Measurements from ENCODE around the gene LIN28A.
"Not testable (repeated sequence)": the region's sequence is repeated elsewhere in the genome, so short reads cannot be mapped to it uniquely, and the experiment has no call there.

Gene LIN28A, protein sequence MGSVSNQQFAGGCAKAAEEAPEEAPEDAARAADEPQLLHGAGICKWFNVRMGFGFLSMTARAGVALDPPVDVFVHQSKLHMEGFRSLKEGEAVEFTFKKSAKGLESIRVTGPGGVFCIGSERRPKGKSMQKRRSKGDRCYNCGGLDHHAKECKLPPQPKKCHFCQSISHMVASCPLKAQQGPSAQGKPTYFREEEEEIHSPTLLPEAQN

GRCh38 chr1:26410706-26411623 lies at the start of gene LIN28A:
TSS of gene LIN28A (plus strand) at chr1:26410817. CDS start at chr1:26410892, 75 bp downstream.
- no peak for DNase-seq

DNA sequence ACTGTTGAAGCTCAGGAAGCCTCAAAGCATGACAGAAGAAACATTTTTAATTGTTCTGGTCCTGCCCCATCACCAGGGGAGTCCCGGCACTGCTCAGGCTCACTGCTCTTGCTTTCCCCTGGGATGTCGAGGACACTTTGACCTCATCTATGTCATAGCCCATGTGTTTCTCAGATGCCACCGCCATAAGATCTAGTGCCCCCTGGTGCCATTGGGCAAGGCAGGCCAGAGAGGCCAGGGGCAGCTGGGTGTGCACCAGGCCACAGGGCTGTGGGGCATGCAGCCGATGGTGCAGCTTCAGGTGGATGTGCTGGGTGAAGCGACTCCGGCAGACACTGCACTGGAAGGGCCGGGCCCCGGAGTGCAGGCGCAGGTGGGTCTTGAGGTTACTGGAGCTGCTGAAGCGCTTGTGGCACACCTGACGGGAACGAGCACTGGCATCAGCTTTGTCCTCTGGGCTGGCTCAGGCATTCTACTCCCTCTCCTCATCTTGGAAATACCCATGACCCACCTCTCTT lies 49.0 kb upstream of the LIN28A start:
- no peak for DNase-seq

GRCh38 chr1:26362331-26362730 lies 48.3 kb upstream of the LIN28A start:
- no peak for DNase-seq

DNA sequence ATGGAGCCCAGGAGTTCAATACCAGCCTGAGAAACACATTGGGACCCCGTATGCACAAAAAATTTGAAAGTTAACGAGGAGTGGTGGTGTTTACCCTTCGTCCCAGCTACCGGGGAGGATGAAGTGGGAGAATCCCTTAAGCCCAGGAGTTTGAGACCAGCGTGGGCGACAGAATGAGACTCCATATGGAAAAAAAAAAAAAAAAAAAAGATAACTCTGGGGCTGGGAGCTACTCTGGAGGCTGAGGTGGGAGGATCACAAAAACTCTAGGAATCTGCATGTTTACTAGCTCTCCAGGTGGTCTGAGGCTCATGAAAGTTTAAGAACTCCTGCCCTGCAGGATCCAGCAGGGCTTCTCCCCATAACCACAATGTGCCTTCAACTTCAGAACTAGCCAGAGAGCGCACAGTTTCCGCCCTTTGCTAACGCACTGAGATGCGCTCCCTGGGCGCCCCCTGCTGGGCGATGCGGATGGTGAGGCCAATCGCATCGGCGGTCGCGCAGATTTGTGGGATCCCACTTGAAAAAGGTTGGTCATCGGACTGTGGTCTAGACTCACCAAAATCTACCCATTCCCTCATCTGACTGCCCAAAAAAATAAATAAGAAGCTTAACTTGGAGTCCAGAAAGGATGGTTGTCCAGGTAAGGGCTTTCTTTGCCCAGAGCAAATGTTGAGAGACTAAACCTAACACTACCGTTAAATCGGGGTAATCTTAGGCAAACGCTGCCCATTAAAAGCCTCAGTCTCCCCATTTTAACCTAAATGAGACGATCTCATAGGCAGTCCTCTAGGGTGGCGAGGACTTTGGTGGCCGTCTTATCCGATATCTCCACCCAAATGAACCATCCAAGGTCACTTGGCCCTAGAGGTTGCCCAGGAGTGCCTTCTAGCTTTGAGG lies 46.8 kb upstream of the LIN28A start:
- DNase-seq: peak; percentile 82

DNA sequence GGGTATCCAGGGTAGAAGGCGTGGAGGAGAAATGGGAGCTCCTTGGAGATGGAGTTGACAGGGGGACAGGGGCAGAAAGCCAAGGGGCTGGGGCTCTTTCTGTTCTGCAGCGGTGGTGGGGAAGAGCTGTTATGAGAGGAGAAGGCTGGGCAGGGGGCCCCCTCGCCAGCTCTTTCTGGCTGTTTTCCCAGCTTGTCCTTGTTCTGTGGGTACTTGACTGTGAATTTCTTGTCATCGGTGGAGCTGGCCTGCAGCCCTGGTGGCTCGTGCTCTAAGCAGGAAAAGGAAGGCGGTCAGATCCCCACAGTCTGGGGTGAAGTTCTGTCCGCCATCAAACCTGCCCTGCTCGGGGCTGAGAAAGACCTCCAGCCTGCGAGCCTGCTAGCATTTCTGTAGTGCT lies 45.7 kb upstream of the LIN28A start:
- no peak for DNase-seq

DNA sequence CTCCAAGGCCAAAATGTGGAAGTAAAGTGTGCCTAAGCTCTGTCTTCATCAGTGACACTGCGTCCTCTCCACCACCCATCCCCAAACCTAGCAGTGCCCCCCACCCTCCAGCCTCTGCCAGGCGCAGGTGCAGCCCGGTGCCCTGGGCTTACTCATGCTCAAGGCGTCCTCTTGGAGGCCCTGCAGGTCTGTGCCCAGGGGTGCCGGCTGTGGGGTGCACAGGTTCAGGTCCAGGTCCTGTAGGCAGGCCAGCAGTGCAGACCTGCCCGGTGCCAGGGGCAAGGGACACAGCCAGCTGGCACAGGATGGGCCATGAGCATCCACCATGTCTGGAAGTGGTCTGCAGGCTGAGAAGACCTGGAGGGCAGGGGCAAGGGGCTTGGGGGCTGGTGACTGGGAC lies 43.2 kb upstream of the LIN28A start:
- no peak for DNase-seq

GRCh38 chr1:26368006-26368405 lies 42.6 kb upstream of the LIN28A start:
- DNase-seq: no peak

- DNase-seq: no peak
Observed at GRCh38 chr1:26368486-26368885, 42.1 kb upstream of the LIN28A start.

DNA sequence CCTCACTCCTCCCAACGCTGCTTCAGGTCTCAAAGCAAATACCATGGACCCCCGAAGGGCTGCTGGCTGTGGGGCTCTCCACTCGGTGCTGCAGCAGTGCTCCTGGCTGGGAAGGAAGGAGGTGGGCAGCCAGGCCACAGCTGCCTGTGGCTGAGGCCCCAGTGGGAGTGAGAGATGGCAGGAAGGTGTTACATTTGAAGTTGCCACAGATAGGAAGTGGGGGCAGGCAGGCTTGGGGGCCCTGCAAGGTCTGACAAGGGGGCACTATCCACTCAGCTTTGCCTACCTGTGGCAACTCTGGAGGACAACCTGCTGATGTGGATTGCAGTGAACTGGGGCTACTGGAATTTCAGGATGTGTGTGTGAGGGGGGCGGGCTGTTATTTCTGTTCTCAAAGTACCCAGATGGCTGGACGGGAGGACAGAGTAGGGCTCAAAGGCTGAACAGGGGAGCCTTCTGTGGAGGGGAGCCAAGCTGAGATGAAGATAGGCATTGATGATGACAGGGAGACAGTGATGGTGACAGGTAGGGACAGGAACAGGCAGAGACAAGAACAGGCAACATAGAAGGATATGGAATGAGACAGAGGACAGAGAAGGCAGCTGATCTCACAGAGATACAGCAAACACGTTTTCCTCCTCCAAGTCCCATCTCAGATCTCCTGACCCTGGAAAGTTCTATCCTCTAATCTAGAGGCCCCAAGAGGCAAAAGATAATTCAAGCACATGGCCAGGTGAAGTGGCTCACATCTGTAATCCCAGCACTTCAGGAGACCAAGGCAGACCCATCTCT lies 39.8 kb upstream of the LIN28A start:
- DNase-seq: no peak

DNA sequence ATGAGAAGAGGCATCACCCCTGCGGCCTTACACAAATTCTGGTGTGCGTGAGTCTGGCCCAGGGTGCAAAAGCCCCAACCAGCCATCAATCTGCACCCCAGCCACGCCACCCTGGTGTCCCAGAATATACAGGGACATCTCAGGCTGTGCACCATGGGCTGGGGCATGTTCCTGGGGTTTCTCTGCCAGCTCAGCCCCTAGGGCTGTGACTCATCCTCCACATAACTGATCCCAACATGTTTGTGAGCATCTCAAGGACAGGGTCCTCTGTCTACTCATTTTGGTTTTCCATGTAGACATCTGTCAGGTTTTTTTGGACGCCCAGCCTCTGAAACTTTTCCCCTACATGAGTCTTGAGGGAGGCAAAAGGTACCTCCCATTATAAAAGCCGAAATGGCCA lies 38.6 kb upstream of the LIN28A start:
- no peak for DNase-seq

DNA sequence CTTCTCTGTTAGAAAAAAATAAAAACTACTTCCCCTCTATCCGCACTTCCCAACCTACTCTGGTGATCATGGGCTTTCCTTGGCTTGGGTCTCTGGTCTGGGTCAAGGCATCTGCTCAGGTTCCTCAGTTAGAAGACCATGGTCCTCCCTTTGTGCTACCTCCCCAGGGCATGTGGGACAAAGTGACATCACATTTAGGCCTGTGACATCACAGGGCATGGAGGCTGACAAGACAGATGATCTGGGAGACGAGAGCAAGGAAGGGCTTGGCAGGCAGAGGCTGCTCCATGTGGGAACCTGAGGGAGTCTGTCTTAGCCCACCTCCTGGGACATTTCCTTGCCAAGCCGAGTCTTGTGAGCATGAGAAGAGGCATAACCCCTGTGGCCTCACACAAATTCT lies 38.0 kb upstream of the LIN28A start, which contains the start of gene ZNF683:
Gene ZNF683 (minus strand): TSS at position 140 of the 400 bp plus-strand sequence. CDS start 4,179 bp downstream, outside the sequence.
- DNase-seq: not testable (repeated sequence)

DNA sequence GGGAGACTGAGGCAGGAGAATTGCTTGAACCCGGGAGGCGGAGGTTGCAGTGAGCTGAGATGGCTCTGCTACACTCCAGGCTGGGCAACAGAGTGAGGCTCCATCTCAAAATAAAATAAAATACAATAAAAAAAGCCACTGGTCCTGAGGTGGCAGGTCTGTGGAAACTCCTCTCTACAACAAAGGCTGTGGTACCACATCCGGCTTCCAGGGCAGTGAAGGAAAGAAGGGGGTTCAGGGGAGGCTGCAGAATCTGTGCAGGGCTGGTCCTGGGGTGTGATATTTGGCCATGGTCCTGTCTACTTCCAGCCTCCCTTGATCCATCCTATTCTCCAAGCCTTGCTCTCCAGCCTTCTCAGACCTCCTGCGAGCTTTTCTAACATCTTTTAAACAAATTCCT lies 37.3 kb upstream of the LIN28A start:
- DNase-seq: no peak

DNA sequence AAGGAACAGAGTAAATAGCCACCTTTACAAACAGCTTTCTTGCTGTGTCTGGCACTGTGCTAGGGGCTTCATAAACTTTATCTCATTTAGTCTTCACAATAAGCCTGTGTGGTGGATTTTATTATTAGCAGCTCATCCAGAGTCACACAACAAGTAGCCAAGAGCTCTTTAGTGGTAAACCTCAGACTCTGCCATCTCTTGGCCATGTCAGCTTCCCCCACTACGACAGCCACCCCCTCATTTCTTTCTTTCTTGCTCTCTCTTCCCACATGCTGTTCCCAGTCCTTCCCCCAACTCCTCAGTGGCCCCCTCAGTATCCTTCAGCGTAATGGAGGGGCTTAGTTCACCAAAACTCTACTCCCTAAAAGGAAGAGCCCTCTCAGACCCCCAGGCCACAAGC lies 36.8 kb upstream of the LIN28A start:
- no peak for DNase-seq

- DNase-seq: not testable (repeated sequence)
Observed at GRCh38 chr1:26374361-26374760, 36.3 kb upstream of the LIN28A start.

GRCh38 chr1:26375081-26375480 lies 35.5 kb upstream of the LIN28A start:
- DNase-seq: no peak

- no peak for DNase-seq
Observed at GRCh38 chr1:26376050-26376449, 34.6 kb upstream of the LIN28A start.

DNA sequence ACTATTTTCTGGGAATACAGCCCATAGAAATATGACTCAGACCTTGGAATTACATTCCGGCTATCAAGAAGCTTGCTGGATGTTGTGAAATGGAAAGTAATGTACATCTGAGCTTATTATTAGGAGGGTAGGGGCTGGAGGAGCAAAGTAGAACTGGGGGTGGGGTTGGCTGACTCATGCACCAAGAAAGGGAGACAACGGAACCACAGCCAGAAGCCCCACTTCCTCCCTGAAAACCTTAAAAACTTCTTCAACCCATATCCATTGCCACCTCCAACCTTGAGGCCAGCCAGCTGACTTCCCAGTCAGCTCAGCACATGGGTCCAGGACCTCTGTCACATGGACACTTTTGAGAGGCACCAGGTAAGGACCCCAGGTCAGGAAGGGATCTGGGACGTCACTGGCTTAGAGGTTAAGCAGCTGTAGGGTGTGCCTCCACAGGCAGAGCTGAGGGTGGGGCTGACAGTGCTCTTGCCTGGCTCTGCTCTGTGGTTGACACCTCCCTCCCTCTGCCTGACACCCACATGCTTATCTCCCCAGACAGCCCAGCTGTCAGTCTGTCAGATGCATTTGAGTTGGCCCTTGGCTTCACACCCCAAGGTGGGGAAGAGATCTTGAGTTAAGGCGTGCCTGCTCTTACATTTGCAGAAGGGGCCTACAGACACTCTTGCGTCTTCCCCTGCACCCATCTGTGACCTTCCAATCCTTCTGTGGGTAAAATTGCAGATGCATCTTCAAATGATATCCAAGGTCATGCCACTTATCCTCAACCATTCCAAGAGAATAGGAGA lies 32.3 kb upstream of the LIN28A start:
- peak; percentile 67 for DNase-seq

DNA sequence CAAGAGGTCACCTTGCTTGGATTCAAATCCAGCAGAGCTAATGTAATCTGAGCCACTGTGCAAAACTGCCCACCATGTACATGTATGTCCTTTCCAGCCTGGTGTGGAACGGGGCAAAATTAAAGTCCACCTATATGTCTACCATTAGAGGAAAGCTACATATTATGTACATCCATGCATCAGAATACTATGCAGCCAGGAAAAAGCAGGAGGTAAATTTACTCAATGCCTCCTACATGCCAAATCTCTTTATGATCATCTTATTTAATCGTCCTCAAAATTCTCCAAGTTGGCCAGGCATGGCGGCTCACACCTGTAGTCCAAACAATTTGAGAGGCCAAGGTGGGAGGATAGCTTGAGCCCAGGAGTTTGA lies 31.8 kb upstream of the LIN28A start:
- DNase-seq: no peak

DNA sequence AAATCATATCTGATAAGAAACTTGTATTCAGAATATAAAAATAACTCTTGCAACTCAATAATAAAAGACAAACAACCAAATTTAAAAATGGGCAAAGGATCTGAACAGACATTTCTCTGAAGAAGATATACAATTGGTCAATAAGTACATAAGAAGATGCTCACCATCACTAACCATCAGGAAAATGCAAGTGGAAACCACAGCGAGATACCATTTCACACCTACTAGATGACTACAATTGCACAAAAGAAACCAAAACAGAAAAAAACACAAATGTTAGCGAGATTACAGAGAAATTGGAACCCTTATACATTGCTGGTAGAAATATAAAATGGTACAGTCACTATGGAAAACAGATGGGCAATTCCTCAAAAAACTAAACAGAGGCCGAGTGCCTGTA lies 26.5 kb upstream of the LIN28A start:
- no peak for DNase-seq

DNA sequence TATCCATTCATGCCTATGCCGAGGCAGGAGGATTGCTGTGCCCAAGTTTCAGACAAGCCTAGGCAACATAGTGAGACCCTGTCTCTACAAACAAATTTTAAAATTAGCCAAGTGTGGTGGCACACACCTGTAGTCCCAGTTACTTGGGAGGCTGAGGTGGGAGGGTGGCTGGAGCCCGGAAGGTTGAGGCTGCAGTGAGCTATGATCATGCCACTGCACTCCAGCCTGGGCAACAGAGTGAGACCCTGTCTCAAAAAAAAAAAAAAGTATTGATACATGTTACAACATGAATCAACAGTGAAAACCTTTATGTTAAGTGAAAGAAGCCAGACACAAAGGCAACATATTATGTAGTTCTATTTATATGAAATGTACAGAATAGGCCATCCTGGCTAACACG lies 25.6 kb upstream of the LIN28A start:
- DNase-seq: not testable (repeated sequence)

GRCh38 chr1:26387447-26387846 lies 23.2 kb upstream of the LIN28A start:
- DNase-seq: no peak
